HPDE6-E6E7 (cell line): ENCODE data around the gene ALDH7A1.
"Not testable (repeated sequence)": the region's sequence is repeated elsewhere in the genome, so short reads cannot be mapped to it uniquely, and the experiment has no call there.

ENCODE experiments used
- DNase-seq: peaks from one replicate; pipeline ENCODE4 v3.0.0; 2011; ENCODE audit warnings: missing footprints; ENCODE audit errors: extremely low spot score

The ALDH7A1 gene

DNA sequence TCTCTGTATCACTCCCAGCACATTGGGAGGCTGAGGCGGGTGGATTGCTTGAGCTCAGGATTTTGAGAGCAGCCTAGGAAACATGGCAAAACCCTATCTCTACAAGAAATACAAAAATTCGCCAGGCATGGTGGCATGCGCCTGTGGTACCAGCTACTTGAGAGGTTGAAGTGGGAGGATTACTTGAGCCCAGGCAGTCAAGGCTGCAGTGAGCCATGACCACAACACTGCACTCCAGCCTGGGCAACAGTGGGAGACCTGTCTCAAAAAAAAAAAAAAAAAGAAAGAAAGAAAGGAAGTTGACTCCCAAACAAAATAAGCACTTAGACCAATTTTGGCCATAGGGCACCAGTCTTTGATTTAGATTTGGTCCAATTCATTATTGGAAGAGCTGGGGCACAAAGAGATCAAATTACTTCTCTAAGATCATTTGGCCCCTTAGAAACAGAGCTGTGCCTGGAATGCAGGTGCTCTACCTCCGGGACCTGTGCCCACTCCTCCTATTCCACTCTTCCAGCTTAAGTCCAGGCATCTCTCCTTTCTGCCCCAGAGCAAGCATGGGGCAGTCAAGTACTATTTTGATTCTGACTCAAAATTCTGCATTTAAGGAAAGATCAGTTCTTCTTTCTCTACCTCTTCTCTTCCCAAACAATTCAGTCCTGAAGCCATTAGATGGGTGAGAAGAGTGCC is 59.0 kb downstream of the ALDH7A1 start:
- DNase-seq = no peak

DNA sequence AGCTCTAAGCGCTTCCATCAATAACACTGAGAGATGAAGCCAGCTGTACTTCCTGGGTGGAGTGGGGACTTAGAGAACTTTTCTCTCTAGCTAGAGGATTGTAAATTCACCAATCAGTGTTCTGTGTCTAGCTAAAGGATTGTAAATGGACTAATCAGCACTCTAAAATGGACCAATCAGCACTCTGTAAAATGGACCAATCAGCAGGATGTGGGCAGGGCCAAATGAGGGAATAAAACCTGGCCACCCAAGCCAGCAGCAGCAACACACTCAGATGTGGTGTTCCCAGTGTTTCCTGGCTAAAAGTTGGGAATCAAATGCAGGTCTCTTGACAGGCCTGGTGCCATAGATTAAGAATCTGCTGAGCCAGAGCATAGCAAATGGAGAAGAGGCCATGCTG is 60.5 kb downstream of the ALDH7A1 start:
- no peak for DNase-seq

DNA sequence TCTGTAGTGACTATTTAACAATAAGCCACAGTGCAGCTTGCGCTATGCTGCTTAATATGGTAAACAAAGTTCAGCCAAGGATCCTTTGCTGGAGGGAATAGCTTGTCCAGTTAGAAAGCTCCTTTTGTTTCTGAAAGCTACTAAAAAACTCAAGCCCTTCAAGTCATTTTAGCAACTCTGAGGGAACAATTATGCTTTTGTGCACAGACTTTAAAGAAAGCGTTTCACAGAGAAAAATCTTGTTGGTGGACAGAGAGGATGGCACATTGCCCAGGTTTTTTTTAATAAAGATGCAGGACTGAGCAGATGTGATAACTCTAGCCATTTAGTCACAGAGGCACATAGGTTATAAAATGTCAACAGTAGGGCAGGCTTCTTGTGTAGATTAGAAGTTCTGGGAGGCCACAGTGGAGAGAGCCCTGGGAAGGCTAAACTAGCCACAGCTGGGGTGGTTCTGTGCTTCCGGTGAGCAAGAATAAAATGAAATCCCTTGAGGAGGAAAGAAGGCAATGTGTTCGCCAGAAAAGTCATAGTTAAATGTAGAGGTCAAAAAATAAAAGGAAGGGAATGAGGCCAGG is 63.4 kb downstream of the ALDH7A1 start:
- DNase-seq = no peak

DNA sequence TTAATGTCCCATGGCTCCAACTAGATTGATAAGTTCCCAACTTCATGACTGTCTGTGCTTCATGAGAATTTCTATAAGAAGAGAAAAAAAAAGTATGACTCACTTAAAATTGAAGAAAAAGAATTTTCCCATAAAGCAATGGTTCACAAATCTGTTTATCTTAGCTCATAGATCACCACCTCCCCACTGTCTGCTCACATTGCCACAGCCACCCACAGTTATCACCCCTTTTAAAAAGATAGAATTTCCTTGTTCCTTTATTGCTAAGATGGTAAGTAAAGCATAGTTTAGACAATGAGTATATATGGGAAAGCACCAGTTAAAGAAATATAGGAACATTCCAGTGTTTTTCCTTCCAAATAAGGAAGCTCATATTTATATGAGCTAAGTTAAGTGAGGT is 67.1 kb downstream of the ALDH7A1 start:
- no peak for DNase-seq

DNA sequence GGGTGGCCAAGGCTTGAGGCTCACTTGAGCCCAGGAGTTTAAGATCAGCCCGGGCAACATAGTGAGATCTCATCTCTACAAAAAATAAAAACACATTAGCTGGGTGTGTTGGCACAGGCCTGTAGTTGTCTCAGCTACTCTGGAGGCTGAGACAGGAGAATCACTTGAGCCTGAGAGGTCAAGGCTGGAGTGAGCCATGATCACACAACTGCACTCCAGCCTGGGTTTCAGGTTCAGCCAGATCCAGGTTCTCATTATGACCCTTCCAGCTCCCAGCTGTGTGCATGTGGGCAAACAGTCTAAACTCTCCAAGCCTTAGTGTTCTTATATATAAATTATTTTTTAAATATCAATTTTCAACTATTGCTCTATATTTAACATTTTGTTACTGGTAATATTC is 67.9 kb downstream of the ALDH7A1 start:
- no peak for DNase-seq

DNA sequence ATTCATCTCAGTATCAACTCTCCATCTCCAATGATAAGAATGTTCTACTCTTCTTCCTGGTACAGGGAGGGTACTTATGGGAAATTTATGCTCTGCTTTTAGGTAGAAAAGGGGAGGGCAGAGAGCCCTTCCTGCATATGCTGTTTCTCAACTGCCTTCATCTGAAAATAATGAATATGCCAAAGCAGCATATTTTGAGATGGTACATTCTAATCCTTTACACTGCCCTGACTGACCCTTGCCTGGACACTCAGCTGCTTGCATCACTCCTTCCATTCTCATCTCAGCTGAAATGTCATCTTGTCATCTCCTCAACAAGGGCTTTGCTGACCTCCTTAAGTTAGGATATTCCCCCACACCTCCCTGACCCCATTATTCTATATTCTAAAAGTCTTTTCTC is 68.5 kb downstream of the ALDH7A1 start:
- DNase-seq = no peak

DNA sequence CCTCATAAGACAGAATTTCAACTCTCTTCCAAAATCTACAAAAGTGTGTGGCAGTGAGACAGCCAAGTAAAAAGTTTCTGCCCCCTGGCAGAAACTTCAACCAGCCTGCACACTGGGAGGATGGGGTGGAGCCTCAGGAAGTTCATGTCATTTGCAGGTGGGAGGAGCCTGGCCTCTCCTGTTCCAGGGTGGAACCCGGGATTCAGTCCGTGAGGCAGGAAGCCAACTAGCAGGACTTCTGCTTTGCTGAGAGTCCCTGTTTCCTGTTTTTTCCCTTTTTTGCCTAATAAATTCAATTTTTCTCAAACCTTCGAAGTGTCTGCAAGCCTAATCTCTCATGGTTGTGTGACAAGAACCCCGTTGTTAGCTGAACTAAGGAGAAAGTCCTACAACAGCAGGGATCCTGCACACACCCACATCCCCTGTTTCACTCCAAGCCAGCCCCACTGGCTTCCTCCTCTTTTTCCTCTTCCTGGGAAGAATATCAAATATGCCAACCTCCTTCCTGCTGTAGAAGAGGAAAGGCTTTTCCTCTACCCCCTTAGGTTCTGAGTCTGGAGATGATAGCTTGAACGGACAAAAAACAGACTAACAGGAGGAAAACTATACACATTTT is 69.3 kb downstream of the ALDH7A1 start:
- DNase-seq = no peak

DNA sequence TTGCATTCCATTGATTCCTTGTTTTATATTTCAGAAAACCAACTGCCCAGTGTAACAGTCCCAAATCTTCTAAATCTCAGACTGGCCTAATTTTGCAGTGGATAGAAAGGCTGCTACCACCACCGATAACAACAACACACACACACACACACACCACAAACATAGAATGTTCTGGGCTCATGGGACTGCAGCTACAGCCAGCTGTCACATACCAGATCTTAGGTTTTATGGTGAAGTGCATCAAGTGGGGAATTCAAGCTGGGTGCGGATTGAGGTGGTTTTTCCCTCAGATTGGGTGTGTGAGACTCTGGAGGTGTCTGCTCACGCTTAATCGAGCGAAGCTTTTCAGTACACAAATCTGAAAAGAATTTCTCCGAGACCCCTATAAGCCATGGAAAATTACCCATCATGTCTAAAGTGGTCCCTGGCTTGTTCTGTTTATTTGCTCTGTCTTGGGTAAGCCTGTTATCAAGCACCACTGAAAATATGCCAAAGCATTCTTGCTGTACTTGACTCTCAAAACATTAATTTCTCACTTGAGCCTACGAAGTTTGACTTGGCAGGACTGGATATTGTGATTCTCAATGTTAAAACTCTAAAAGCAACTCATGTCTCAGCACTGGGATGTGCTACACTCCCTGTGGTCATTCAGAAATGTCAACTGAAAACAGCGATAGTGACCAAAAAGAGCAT is 71.1 kb downstream of the ALDH7A1 start:
- DNase-seq = no peak

DNA sequence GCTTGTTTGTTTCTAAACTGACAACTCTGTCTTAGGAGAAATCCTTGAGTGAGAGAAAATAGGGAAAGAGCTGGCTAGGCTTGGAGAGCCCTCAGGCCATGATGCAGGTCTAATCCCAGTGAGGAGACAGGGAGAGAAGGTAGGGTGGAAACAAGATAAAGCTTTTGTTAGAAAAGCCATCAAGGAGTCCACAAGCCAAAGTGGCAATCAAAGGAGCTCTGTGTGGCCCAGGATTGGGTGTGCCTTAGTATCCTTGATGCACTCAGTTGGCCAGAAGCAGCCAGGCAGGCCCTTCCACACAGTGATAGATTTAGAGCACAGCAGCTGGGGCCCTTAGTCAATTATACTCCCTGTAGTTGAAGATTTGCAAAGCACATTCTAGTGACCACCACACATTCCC is 73.9 kb downstream of the ALDH7A1 start:
- DNase-seq = no peak

DNA sequence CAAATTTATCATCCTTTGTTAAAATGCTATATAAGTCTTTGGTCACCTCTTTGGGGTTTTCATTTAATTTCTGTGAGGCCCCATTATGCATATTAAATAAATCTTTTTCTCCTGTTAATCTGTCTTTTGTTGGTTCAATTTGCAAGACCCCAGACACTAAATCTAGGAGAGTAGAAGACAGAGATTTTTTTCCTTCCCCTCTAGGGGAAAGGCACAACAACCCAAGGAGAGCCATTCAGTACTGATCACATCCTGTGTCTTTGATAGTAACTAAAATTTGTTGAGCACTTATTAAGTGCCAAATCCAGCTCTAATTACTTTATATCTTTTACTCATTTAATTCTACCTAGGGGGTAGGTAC is 74.4 kb downstream of the ALDH7A1 start:
- no peak for DNase-seq

DNA sequence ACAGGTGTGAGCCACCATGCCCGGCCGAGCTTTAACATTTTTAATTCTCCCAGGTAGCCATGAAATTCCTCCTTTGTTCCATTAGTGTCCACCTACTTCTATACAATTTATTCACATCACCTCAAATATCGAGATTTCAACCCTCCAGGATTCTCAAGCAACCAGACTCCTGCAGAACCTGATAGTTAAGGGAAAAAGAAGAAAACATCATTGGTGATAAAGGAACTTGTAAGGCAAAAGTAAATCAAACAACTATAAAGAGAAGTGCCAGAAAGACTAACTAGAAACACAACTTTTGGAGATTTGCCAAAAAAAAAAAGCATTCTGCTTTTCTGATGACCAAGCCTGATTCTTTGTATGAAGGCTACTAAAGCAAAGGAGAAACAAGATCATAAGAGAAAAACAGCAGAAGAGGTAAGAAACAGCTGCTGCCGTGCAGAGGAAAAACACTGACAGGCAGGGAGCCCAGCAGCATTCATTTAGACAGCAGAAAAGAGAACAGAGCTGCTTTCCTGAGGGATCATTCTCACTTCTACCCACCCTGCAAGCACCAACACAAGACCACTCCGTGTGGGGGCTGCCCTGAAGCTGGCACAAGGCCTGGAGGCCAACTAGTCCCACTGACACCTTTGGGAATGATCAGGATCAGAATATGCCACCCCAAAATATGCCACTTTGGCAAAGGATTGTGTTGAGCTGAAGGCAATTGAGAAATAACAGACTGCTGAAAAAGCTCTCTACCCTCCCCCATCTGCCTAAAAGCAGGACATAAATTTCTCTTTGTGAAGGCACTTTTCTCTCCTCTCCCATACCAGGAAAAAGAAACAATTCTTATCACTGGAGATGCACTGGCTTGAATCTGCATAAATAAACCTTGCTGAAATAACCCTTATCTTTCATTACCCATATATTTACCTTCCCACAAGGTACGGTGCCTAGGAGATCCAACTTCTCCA is 75.1 kb downstream of the ALDH7A1 start:
- no peak for DNase-seq

DNA sequence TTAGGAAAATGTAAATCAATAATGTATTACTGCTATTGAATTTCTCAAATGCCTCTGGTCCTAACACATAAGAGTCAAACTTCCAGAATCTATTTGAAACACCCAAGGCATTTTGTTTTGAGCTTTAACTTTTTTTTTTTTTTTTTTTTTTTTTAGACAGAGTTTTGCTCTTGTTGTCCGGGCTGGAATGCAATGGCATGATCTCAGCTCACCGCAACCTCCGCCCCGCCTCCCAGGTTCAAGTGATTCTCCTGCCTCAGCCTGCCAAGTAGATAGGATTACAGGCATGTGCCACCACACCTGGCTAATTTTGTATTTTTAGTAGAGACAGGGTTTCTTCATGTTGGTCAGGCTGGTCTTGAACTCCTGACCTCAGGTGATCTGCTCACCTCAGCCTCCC is 75.8 kb downstream of the ALDH7A1 start:
- DNase-seq = not testable (repeated sequence)

DNA sequence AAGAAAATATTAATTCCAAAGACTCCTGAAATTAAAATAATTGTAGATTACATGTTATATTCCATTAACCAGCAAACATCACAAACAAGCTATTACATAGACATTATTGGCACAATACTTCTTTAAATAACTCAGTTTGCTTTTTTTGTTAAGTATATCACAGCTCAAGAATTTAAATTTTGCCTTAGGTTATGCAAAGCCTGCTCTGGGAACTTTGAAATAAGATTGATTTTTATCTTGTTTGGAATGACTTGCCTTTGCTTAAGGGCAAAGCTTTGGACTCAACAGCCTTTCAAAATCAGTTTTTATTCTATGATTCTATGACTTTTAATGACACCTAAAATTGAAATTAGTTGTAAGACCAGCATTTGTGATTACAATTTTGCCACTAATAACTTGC is 78.2 kb downstream of the ALDH7A1 start:
- no peak for DNase-seq

DNA sequence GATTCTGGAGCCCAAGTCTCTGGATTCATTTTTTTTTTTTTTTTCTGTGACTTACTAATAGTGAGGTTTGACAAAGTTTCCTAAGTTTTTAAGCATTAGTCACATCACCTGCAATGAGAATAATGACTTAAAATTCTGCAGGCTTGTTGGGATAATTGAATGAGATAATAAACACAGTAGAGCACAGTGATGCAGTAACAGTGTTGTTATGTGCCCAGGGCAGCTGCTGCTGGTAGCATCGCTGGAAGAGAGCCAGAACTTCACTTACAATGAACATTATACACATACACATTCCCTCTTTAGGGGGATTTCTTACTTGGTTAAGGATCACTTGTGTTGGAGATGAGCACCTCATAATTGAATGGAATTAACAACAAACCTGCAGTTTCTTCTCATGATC is 78.9 kb downstream of the ALDH7A1 start:
- DNase-seq = peak; percentile 35

DNA sequence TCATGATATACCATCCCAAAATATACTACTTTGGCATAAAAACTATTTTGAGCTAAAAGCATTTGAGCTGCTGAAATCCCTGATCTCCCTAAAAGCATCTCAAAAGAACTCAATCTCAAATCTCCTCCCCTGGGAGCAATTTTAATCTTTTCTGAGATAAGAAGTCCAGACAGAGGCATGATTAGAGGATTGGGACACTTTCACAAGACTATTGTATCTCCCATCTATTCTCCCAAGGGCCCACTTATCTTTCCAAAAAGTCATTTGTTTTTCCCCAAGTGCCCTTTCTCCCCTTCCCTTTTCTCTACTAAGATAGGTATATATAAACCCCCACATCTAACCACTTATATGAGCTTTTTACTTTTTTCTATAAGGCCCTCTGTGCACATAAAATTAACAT is 79.7 kb downstream of the ALDH7A1 start:
- no peak for DNase-seq

DNA sequence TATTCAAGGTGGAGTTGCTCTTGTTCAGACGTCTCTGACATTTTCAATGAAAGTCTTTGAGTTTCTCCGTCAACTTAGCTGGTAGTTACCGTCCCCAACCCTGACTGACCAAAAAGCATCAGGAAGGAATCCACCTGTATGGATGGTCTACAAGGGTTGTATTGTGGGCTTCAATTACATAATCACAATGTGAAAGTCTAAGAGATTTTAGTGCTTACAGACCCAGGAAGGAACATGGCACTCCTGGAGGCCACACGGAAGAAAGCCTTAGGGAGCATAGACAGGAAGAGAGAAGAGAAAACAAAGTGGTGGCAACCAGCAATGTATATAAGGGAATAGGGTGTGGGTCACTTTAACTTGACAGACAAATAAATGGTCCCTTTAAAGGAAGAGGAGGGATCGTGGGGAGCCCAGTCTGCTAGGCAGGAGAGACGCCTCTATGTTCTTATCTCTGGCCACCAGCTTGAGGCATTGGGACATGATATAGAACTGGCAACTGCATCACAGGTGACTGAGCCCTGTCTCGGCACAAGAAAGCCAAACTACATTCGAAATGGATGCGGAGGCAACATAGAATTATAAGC is 80.4 kb downstream of the ALDH7A1 start:
- no peak for DNase-seq

DNA sequence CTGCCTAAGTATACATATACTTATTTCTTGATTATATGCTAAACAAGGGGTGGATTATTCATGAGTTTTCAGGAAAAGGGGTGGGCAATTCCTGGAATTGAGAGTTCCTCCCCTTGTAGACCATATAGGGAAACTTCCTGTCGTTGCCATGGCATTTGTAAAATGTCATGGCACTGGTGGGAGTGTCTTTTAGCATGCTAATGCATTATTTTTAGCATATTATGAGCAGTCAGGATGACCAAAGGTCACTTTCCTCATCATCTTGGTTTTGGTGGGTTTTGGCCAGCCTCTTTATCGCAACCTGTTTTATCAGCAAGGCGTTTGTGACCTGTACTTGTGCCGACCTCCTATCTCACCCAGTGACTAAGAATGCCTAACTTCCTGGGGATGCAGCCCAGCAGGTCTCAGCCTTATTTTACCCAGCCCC is 80.9 kb downstream of the ALDH7A1 start:
- DNase-seq = no peak

DNA sequence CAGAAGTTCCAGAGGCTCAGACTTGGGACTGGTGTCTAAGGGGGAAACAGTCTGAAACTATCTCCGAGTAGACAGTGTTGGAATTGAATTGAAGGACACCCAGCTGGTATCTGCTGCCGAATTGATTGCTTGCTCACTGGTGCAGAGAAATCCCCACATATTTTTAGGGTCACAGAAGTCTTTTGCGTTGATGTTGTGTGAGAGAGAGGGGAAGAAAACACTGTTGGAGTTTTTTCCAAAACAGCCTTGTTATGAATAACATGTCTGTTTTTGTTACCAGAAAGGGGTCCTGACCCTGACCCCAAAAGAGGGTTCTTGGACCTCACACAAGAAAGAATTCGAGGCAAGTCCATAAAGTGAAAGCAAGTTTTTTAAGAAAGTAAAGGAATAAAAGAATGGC is 81.3 kb downstream of the ALDH7A1 start:
- no peak for DNase-seq

DNA sequence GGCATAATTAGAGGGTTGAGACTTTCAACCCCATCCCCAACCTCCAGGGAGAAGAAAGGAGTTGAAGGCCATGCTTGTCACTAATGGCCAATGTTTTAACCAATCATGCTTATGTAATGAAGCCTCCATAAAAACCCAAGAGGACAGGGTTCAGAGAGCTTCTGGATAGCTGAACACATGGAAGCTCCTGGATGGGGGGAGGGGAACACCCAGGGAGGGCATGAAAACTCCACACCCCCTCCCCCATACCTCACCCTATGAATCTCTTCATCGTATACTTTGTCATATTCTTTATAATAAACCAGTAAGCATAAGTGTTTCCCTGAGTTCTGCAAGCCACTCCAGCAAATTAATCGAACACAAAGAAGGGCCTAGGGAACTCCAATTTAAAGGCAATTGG is 81.7 kb downstream of the ALDH7A1 start:
- no peak for DNase-seq

DNA sequence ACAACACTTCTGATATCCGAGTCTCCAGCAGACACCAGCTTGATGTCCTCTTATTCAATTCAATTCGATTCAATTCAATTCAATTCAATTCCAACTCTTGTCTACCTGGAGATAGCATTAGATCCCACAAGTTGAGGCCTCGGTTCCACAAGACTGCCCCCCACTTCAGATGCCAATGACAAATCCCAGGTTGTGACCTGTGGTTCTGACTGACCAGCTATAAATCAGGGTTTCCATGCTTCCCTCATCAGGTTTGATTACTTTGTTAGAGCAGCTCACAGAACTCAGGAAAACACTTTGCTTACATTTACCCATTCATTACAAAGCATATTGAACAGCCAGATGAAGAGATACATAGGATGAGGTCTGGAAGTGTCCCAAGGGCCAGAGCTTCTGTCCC is 82.6 kb downstream of the ALDH7A1 start:
- DNase-seq = no peak

DNA sequence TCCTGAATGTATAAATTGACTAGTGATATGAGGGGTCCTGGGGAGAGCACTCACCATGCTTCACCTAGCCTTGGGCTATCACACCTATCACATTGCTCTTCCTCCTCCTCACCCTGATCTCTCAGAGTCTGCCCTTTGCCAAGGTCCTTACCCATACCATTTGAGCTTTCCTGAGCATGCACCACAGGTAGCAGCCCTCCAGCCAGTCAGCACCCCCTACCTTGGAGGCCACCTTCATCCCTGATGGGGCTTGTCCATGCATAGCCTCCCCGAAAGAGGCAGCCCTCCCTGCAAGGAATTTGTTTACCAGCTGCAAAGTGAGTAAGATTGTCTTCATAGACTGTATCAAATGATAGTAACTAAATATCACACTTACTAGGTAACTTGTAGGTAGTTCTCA is 83.1 kb downstream of the ALDH7A1 start:
- DNase-seq = no peak
